GM23338 (cell line): ENCODE results near the gene CCDC6. TPM values are rescaled to one million over a fixed set of nuclear protein-coding genes. Genes with fewer than 3 reads are reported as not detected.

Experiments
- ETS1 ChIP-seq: IDR thresholded peaks from 2 replicates; pipeline ENCODE4 v1.6.1; 2016; ENCODE audit warnings: antibody characterized with exemption
- EZH2 ChIP-seq: fragments of 200-600 bp; sonication (generic); IDR thresholded peaks from one replicate; pipeline ENCODE4 v1.8.0; 2017; ENCODE audit warnings: antibody characterized with exemption, mild to moderate bottlenecking, low read depth; ENCODE audit not compliant: unreplicated experiment
- NANOG ChIP-seq: IDR thresholded peaks from 2 replicates; pipeline ENCODE4 v1.6.1; 2016; ENCODE audit warnings: antibody characterized with exemption, borderline replicate concordance
- REST ChIP-seq: IDR thresholded peaks from one replicate; pipeline ENCODE4 v1.6.1; 2018; ENCODE audit warnings: antibody characterized with exemption; ENCODE audit not compliant: unreplicated experiment
- STAT1 ChIP-seq: IDR thresholded peaks from one replicate; pipeline ENCODE4 v1.6.1; 2016; ENCODE audit warnings: antibody characterized with exemption; ENCODE audit not compliant: unreplicated experiment
- ZNF114 ChIP-seq: fragments of 250-450 bp; sonication (Bioruptor Pico); IDR thresholded peaks from 2 replicates; pipeline ENCODE4 v1.5.0; 2020; ENCODE audit warnings: mild to moderate bottlenecking, moderate library complexity
- ZNF462 ChIP-seq: fragments of 250-450 bp; sonication (Bioruptor Pico); IDR thresholded peaks from 2 replicates; pipeline ENCODE4 v1.5.0; 2020; ENCODE audit warnings: mild to moderate bottlenecking, moderate library complexity
- polyA plus RNA-seq: library from polyadenylated mRNA; unstranded; fragments of >200 nt; fragmentation: Nextera tagmentation; extraction: Ambion mirVana; gene quantifications from 2 replicates; pipeline ENCODE4 v1.2.1, GENCODE V29; 2016
- total RNA-seq: library from RNA; depleted of rRNA; stranded (reverse); fragments of >200 nt; shearing (Covaris generic); gene quantifications from 2 replicates; pipeline ENCODE4 v1.2.3, GENCODE V29; 2014

Gene CCDC6
- total and polyA plus RNA-seq, 2 experiments from 2014 or later = 32.5 to 66.9 TPM

GRCh38 chr10:59894114-59894513 is 12.2 kb downstream of the CCDC6 start (continued):
- TF ChIP-seq ZNF462 (CRISPR knock-in tag) (no peak), EZH2 (no peak), STAT1 (no peak), ZNF114 (CRISPR knock-in tag) (no peak), REST (no peak), NANOG (no peak), ETS1 (no peak)
